Osteoblast (primary cell): ENCODE data around the gene DLGAP1. TPM values are rescaled to one million over a fixed set of nuclear protein-coding genes. Genes with fewer than 3 reads are reported as not detected.

Source experiments
- DNase-seq: peaks from one replicate; pipeline ENCODE4 v3.0.0; 2011; ENCODE audit warnings: low spot score, mixed read lengths; ENCODE audit not compliant: insufficient read length; ENCODE audit errors: missing footprints
- H2AFZ ChIP-seq: 2 replicates; pipeline ENCODE4 v1.6.0; 2011; ENCODE audit warnings: mild to moderate bottlenecking, low read length
- H3K27ac ChIP-seq: 2 replicates; pipeline ENCODE4 v1.5.1; 2011; ENCODE audit warnings: mild to moderate bottlenecking, low read depth, low read length, moderate library complexity
- H3K27me3 ChIP-seq: 2 replicates; pipeline ENCODE4 v1.6.0; 2012; ENCODE audit warnings: mild to moderate bottlenecking, control low read depth, inconsistent platforms, low read length, moderate library complexity; ENCODE audit not compliant: insufficient read depth
- H3K36me3 ChIP-seq: 2 replicates; pipeline ENCODE4 v1.5.1; 2011; ENCODE audit warnings: mild to moderate bottlenecking, low read length, control low read depth, moderate library complexity; ENCODE audit not compliant: insufficient read depth
- H3K4me1 ChIP-seq: 2 replicates; pipeline ENCODE4 v1.5.1; 2011; ENCODE audit warnings: mild to moderate bottlenecking, low read length, control low read depth, moderate library complexity; ENCODE audit not compliant: insufficient read depth
- H3K4me2 ChIP-seq: 2 replicates; pipeline ENCODE4 v1.6.0; 2011; ENCODE audit warnings: mild to moderate bottlenecking, low read length; ENCODE audit not compliant: insufficient read depth
- H3K4me3 ChIP-seq: fragments of 200-600 bp; sonication (generic); 3 replicates; pipeline ENCODE4 v1.5.1; 2012; ENCODE audit warnings: mild to moderate bottlenecking, low read length, inconsistent platforms; ENCODE audit not compliant: insufficient read depth
- H3K79me2 ChIP-seq: 2 replicates; pipeline ENCODE4 v1.6.0; 2012; ENCODE audit warnings: mild to moderate bottlenecking, low read length, control low read depth, inconsistent platforms; ENCODE audit not compliant: insufficient read depth
- H3K9me3 ChIP-seq: 2 replicates; pipeline ENCODE4 v1.5.1; 2011; ENCODE audit warnings: low read depth, low read length, control low read depth
- H4K20me1 ChIP-seq: 2 replicates; pipeline ENCODE4 v1.6.0; 2012; ENCODE audit warnings: mild to moderate bottlenecking, low read length, control low read depth; ENCODE audit not compliant: insufficient read depth
- CTCF ChIP-seq: IDR thresholded peaks from 2 replicates; pipeline ENCODE4 v1.5.1; 2011; ENCODE audit warnings: mild to moderate bottlenecking, low read depth, low read length, moderate library complexity; ENCODE audit errors: extremely low read depth
- total RNA-seq: library from RNA; depleted of rRNA; stranded (reverse); fragments of >200 nt; gene quantifications from 2 replicates; pipeline ENCODE4 v1.2.3, GENCODE V29; 2012

Gene DLGAP1
- total RNA-seq, 1 donor = not detected

DNA sequence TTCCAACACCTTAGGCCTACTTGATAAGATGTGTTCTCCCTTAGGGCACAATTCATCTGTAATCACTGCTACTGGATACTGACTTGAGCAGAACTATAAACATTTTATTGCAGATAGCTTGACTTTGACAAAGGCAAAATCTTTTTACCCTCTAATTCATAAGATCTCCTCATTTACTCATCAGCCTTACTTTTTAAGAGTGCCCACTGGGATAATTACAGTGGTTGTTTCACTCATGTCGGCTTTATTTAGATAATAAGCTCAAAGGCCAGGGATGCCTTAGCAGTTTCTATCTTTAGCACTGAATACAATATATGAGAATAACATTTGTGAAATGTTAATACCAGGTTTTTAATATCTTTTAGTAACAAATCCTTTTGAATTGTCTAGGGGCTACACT is 144.0 kb downstream of the DLGAP1 start:
- Histone ChIP-seq H4K20me1 (no peaks in the 10 kb centered on the region), H3K27me3 (no peaks in the 10 kb centered on the region)
- DNase-seq = peak; percentile 47

GRCh38 chr18:4309227-4309626 is 145.9 kb downstream of the DLGAP1 start:
- no peaks in the 10 kb centered on the region for H3K4me1 ChIP-seq
- H3K27me3 ChIP-seq = no peaks in the 10 kb centered on the region
- no peak for TF ChIP-seq CTCF
- H4K20me1 ChIP-seq = no peaks in the 10 kb centered on the region
- no peaks in the 10 kb centered on the region for H3K79me2 ChIP-seq
- DNase-seq = no peak
- no peak overlapping the region for H2AFZ ChIP-seq
- H3K27ac ChIP-seq = no peak overlapping the region
- no peak overlapping the region for H3K4me3 ChIP-seq
- peaks cover 4% of the 10 kb centered on the region for H3K9me3 ChIP-seq
- no peaks in the 10 kb centered on the region for H3K36me3 ChIP-seq
- no peak overlapping the region for H3K4me2 ChIP-seq

More for the DNA sequence above, 144.0 kb downstream of the DLGAP1 start:
- Histone ChIP-seq H3K4me2 (no peak overlapping the region), H3K36me3 (no peaks in the 10 kb centered on the region), H3K4me1 (no peaks in the 10 kb centered on the region), H3K79me2 (no peaks in the 10 kb centered on the region), H3K4me3 (no peak overlapping the region), H2AFZ (no peak overlapping the region), H3K9me3 (peaks cover 4% of the 10 kb centered on the region), H3K27ac (no peak overlapping the region)
- TF ChIP-seq CTCF = no peak

- Histone ChIP-seq H3K79me2 (no peaks in the 10 kb centered on the region), H2AFZ (no peak overlapping the region), H3K4me1 (no peaks in the 10 kb centered on the region), H3K9me3 (peaks cover 4% of the 10 kb centered on the region), H3K27ac (no peak overlapping the region), H4K20me1 (no peaks in the 10 kb centered on the region), H3K27me3 (no peaks in the 10 kb centered on the region), H3K36me3 (no peaks in the 10 kb centered on the region), H3K4me2 (no peak overlapping the region), H3K4me3 (no peak overlapping the region)
- no peak for DNase-seq
- TF ChIP-seq CTCF = no peak
These were observed 146.5 kb downstream of the DLGAP1 start for GRCh38 chr18:4308576-4308975.

DNA sequence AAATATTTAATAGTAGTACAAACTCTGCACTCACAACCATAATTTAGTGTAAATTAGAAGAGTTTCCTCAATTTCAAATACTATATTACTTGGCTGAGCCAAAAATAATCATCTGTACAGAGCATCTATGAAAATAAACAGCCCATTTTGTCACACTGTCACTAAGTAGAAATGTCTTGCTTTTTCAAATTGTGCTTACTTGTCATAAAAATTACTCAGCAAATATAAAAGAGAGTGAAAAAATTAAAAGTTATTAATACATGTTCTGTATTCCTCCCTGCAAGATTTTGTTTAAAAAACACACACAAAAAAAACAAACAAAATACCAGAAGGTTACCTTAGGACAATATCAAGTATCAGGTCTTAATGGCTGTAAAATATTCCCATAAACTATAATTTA is 155.7 kb downstream of the DLGAP1 start:
- H3K79me2 ChIP-seq = no peaks in the 10 kb centered on the region
- H3K4me3 ChIP-seq = no peak overlapping the region
- H4K20me1 ChIP-seq = no peaks in the 10 kb centered on the region
- H2AFZ ChIP-seq = no peak overlapping the region
- no peaks in the 10 kb centered on the region for H3K27me3 ChIP-seq
- H3K36me3 ChIP-seq = no peaks in the 10 kb centered on the region
- H3K9me3 ChIP-seq = peaks cover 5% of the 10 kb centered on the region
- TF ChIP-seq CTCF = no peak
- H3K27ac ChIP-seq = no peak overlapping the region
- DNase-seq = no peak
- H3K4me1 ChIP-seq = no peaks in the 10 kb centered on the region
- no peak overlapping the region for H3K4me2 ChIP-seq
